WTC11 (cell line): ENCODE data around the gene RND3. TPM values are rescaled to one million over a fixed set of nuclear protein-coding genes. Genes with fewer than 3 reads are reported as not detected.

Experiments used
- ATAC-seq: fragments of 200-7000 bp; cut with Tn5 transposase; 2 replicates; pipeline ENCODE4 v1.10.0; 2021; ENCODE audit warnings: mild to moderate bottlenecking, moderate library complexity
- CTCF ChIA-PET: fragments of 300-600 bp; sonication (Branson Sonifier 250); formaldehyde crosslinking; loops from one replicate; lab custom pipeline; 2021; ENCODE audit warnings: antibody characterized with exemption; lab: Charles Lee
- POLR2A ChIA-PET: fragments of 350-600 bp; sonication (Branson Sonifier 250); formaldehyde crosslinking; loops from one replicate; lab custom pipeline; 2021; ENCODE audit warnings: antibody characterized with exemption; lab: Charles Lee
- DNase-seq: peaks from one replicate; pipeline ENCODE4 v3.0.0; 2021; ENCODE audit warnings: low spot score
- H3K27ac Mint-ChIP-seq: 2 replicates; pipeline ENCODE4 v1.8.0; 2021; ENCODE audit warnings: mixed read lengths
- H3K27me3 Mint-ChIP-seq: 2 replicates; pipeline ENCODE4 v1.8.0; 2021; ENCODE audit warnings: low read depth, mild to moderate bottlenecking, moderate library complexity, mixed read lengths
- H3K36me3 Mint-ChIP-seq: 2 replicates; pipeline ENCODE4 v1.8.0; 2021; ENCODE audit warnings: mixed read lengths
- H3K4me1 Mint-ChIP-seq: 2 replicates; pipeline ENCODE4 v1.8.0; 2022; ENCODE audit warnings: mixed read lengths
- H3K4me3 Mint-ChIP-seq: 2 replicates; pipeline ENCODE4 v1.8.0; 2021; ENCODE audit warnings: mild to moderate bottlenecking, moderate library complexity, mixed read lengths
- H3K9me3 Mint-ChIP-seq: 2 replicates; pipeline ENCODE4 v1.8.0; 2021; ENCODE audit warnings: mixed read lengths
- CREB1 ChIP-seq: sonication (generic); formaldehyde crosslinking; IDR thresholded peaks from 2 replicates; pipeline ENCODE4 v1.8.0; 2023; ENCODE audit warnings: mild to moderate bottlenecking, missing genetic modification reagents
- CTCF ChIP-seq: fragments of 200-600 bp; IDR thresholded peaks from 2 replicates; pipeline ENCODE4 v1.8.0; 2022; ENCODE audit warnings: antibody characterized with exemption
- E2F1 ChIP-seq: sonication (generic); formaldehyde crosslinking; IDR thresholded peaks from 2 replicates; pipeline ENCODE4 v1.8.0; 2022; ENCODE audit warnings: mild to moderate bottlenecking, missing genetic modification reagents
- ELF4 ChIP-seq: sonication (generic); formaldehyde crosslinking; IDR thresholded peaks from 2 replicates; pipeline ENCODE4 v1.8.1; 2022; ENCODE audit warnings: low read depth, mild to moderate bottlenecking, moderate library complexity, missing genetic modification reagents
- ESRRA ChIP-seq: sonication (generic); formaldehyde crosslinking; IDR thresholded peaks from 2 replicates; pipeline ENCODE4 v1.8.1; 2022; ENCODE audit warnings: mild to moderate bottlenecking, missing genetic modification reagents, borderline replicate concordance
- ETV6 ChIP-seq: sonication (generic); formaldehyde crosslinking; IDR thresholded peaks from 2 replicates; pipeline ENCODE4 v1.8.1; 2022; ENCODE audit warnings: mild to moderate bottlenecking, missing genetic modification reagents
- FOXP1 ChIP-seq: sonication (generic); formaldehyde crosslinking; IDR thresholded peaks from 2 replicates; pipeline ENCODE4 v1.8.0; 2022; ENCODE audit warnings: missing genetic modification reagents, mild to moderate bottlenecking, moderate library complexity, borderline replicate concordance
- FOXP4 ChIP-seq: sonication (generic); formaldehyde crosslinking; IDR thresholded peaks from 2 replicates; pipeline ENCODE4 v1.8.0; 2022; ENCODE audit warnings: mild to moderate bottlenecking, missing genetic modification reagents
- HMGA2 ChIP-seq: fragments of 250-450 bp; sonication (Bioruptor Pico); IDR thresholded peaks from 2 replicates; pipeline ENCODE4 v1.4.0; 2021; ENCODE audit warnings: mild to moderate bottlenecking, moderate library complexity
- JUN ChIP-seq: sonication (generic); formaldehyde crosslinking; IDR thresholded peaks from 2 replicates; pipeline ENCODE4 v1.8.0; 2023; ENCODE audit warnings: mild to moderate bottlenecking, missing genetic modification reagents
- KAT7 ChIP-seq: sonication (generic); formaldehyde crosslinking; IDR thresholded peaks from 2 replicates; pipeline ENCODE4 v1.8.1; 2023; ENCODE audit warnings: missing genetic modification reagents, mild to moderate bottlenecking, borderline replicate concordance
- MAX ChIP-seq: sonication (generic); formaldehyde crosslinking; IDR thresholded peaks from 2 replicates; pipeline ENCODE4 v1.8.0; 2022; ENCODE audit warnings: mild to moderate bottlenecking, missing genetic modification reagents
- NFATC4 ChIP-seq: fragments of 250-450 bp; sonication (Bioruptor Pico); IDR thresholded peaks from 2 replicates; pipeline ENCODE4 v1.9.0; 2021; ENCODE audit warnings: mild to moderate bottlenecking
- NR1H2 ChIP-seq: sonication (generic); formaldehyde crosslinking; IDR thresholded peaks from 2 replicates; pipeline ENCODE4 v1.9.0; 2021; ENCODE audit warnings: mild to moderate bottlenecking, moderate library complexity, missing genetic modification reagents
- OVOL2 ChIP-seq: fragments of 250-450 bp; sonication (Bioruptor Pico); IDR thresholded peaks from 2 replicates; pipeline ENCODE4 v1.9.0; 2021; ENCODE audit warnings: mild to moderate bottlenecking, borderline replicate concordance
- SMAD3 ChIP-seq: sonication (generic); formaldehyde crosslinking; IDR thresholded peaks from 2 replicates; pipeline ENCODE4 v1.8.0; 2022; ENCODE audit warnings: missing genetic modification reagents, mild to moderate bottlenecking, borderline replicate concordance
- SMAD4 ChIP-seq: sonication (generic); formaldehyde crosslinking; IDR thresholded peaks from 2 replicates; pipeline ENCODE4 v1.8.0; 2022; ENCODE audit warnings: mild to moderate bottlenecking, missing genetic modification reagents
- ZBTB21 ChIP-seq: sonication (generic); formaldehyde crosslinking; IDR thresholded peaks from 2 replicates; pipeline ENCODE4 v1.8.1; 2023; ENCODE audit warnings: mild to moderate bottlenecking, missing genetic modification reagents, borderline replicate concordance
- ZNF121 ChIP-seq: sonication (generic); formaldehyde crosslinking; IDR thresholded peaks from 2 replicates; pipeline ENCODE4 v1.8.0; 2023; ENCODE audit warnings: missing genetic modification reagents
- ZNF263 ChIP-seq: sonication (generic); formaldehyde crosslinking; IDR thresholded peaks from 2 replicates; pipeline ENCODE4 v1.8.1; 2022; ENCODE audit warnings: low read depth, mild to moderate bottlenecking, moderate library complexity, missing genetic modification reagents
- ZNF317 ChIP-seq: sonication (generic); formaldehyde crosslinking; IDR thresholded peaks from 2 replicates; pipeline ENCODE4 v1.8.1; 2023; ENCODE audit warnings: low read depth, mild to moderate bottlenecking, moderate library complexity, missing genetic modification reagents, borderline replicate concordance
- ZNF532 ChIP-seq: fragments of 250-450 bp; sonication (Bioruptor Pico); IDR thresholded peaks from 2 replicates; pipeline ENCODE4 v1.9.0; 2021; ENCODE audit warnings: mild to moderate bottlenecking, borderline replicate concordance
- total RNA-seq: library from RNA; stranded (reverse); gene quantifications from 3 replicates; pipeline ENCODE4 v1.2.3, GENCODE V29; 2021

Gene RND3
- total RNA-seq, 1 experiment from 2014 or later = 64.4 TPM

- ChIA-PET CTCF (no interaction called here), POLR2A (no interaction called here)
- Mint-ChIP-seq H3K4me3 (no peak overlapping the region), H3K4me1 (peaks cover 3% of the 10 kb centered on the region; the same call in 1 of the 2 replicates), H3K27ac (no peak overlapping the region), H3K9me3 (peaks cover under 1% of the 10 kb centered on the region; the same call in 1 of the 2 replicates), H3K27me3 (no peaks in the 10 kb centered on the region), H3K36me3 (peaks cover 9% of the 10 kb centered on the region)
- DNase-seq (no peak), ATAC-seq (no peak)
- TF ChIP-seq E2F1 = no peak
- TF ChIP-seq SMAD3 (CRISPR knock-in tag) = no peak
- no peak for TF ChIP-seq ESRRA (CRISPR knock-in tag)
- TF ChIP-seq KAT7 = no peak
- no peak for TF ChIP-seq ZBTB21 (CRISPR knock-in tag)
- no peak for TF ChIP-seq FOXP1
- TF ChIP-seq CTCF = no peak
- TF ChIP-seq HMGA2 (CRISPR knock-in tag) = no peak
- TF ChIP-seq NR1H2 (CRISPR knock-in tag) = no peak
- no peak for TF ChIP-seq MAX (CRISPR knock-in tag)
- no peak for TF ChIP-seq ZNF317 (CRISPR knock-in tag)
- TF ChIP-seq ELF4 = no peak
- no peak for TF ChIP-seq OVOL2 (CRISPR knock-in tag)
- no peak for TF ChIP-seq NFATC4 (CRISPR knock-in tag)
- TF ChIP-seq ZNF532 (CRISPR knock-in tag) = no peak
These were observed 23.2 kb downstream of the RND3 start for GRCh38 chr2:150464270-150464669.

GRCh38 chr2:150462770-150463169, 24.7 kb downstream of the RND3 start:
- Mint-ChIP-seq H3K36me3 (no peaks in the 10 kb centered on the region), H3K4me1 (no peaks in the 10 kb centered on the region), H3K9me3 (peaks cover 7% of the 10 kb centered on the region; the same call in 1 of the 2 replicates), H3K27ac (no peak overlapping the region), H3K27me3 (no peaks in the 10 kb centered on the region), H3K4me3 (no peak overlapping the region)
- ATAC-seq = no peak
- CTCF ChIA-PET = no interaction called here
- no peak for DNase-seq
- POLR2A ChIA-PET = no interaction called here
- TF ChIP-seq FOXP4 (CRISPR knock-in tag) (no peak), CREB1 (no peak), ZNF532 (CRISPR knock-in tag) (no peak), SMAD4 (CRISPR knock-in tag) (no peak), ETV6 (no peak), JUN (CRISPR knock-in tag) (no peak), ZNF263 (CRISPR knock-in tag) (no peak), KAT7 (no peak), ZNF121 (CRISPR knock-in tag) (no peak)
